ENCODE data around the gene CREB3. TPM values are rescaled to one million over a fixed set of nuclear protein-coding genes. Genes with fewer than 3 reads are reported as not detected.
A peak's percentile ranks its signal among the peaks of the same experiment; 100 is the strongest.

Gene CREB3, protein sequence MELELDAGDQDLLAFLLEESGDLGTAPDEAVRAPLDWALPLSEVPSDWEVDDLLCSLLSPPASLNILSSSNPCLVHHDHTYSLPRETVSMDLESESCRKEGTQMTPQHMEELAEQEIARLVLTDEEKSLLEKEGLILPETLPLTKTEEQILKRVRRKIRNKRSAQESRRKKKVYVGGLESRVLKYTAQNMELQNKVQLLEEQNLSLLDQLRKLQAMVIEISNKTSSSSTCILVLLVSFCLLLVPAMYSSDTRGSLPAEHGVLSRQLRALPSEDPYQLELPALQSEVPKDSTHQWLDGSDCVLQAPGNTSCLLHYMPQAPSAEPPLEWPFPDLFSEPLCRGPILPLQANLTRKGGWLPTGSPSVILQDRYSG
- polyA plus RNA-seq (2013, experiment 1 of 2; ENCODE audit: insufficient read length): 58.1 TPM
- 57.5 TPM for polyA plus RNA-seq (2013, experiment 2 of 2; ENCODE audit: insufficient read length)

DNA sequence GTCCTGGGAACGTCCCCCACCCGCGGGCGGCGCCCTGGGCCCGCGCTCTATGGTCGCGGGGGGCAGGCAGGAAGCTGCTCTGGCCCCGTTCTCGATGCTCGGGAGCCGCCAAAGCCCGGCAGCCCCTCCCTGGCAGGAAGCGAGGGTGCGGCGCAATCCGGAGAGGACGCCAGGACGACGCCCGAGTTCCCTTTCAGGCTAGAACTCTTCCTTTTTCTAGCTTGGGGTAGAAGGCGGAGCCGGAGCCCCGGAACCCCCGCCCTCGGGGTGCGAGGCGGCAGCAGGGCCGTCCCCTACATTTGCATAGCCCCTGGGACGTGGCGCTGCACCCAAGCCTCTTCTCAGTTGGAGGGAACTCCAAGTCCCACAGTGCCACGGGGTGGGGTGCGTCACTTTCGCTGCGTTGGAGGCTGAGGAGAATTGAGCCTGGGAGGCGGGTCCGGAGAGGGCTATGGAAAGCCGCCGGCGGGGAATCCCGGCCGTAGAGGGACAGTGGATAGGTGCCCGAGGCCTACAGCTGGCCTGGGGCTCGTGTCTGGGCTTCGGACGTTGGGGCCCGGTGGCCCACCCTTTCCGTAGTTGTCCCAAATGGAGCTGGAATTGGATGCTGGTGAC lies at the start of gene CREB3, which contains the start of gene TLN1:
Gene CREB3 (plus strand): TSS at position 482 of the 615 bp plus-strand sequence. CDS start 107 bp downstream, at position 589.
Gene TLN1 (minus strand): TSS at position 11 of the 615 bp plus-strand sequence. CDS start 6,501 bp downstream, outside the sequence.
- DNase-seq: peak; percentile 99

DNA sequence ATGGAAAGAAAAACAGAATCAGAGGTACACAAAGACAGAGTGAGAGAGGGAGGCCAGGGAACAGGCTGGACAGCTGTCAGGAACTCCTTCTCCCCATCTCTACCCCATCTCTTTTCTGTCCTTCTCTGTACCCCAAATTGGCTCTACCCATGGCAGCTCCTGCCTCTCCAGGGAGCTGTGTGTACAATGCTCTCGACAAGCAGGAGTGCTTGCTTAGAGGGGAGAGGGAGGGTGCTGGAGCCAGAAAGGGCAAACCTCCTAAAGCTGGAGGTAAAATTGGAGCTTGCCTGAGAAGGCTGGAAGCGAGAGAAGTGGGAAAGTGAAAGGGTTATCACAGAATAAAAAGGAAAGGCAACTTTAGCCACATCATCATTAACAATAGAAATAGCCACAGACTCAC lies 49.1 kb upstream of the CREB3 start:
- no peak for DNase-seq

- DNase-seq: no peak
Observed at GRCh38 chr9:35684921-35685320, 47.5 kb upstream of the CREB3 start.

DNA sequence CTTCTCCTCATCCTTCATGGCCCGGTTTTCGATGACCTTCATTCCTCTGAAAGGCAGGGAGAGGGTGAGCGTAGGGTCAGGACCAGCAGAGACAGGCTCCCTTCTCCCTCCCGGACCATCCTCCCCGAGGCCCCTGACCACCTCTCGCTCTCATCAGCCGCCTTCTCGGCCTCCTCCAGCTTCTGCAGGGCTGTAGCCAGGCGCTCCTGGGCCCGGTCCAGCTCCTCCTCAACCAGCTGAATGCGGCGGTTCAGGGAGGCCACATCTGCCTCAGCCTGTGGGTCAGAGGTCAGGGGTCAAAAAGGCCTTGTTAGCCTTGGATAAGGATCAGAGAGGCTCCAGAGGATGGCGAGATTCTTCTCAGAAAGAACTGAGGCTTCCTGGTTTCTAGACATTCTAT lies 47.0 kb upstream of the CREB3 start:
- no peak for DNase-seq

DNA sequence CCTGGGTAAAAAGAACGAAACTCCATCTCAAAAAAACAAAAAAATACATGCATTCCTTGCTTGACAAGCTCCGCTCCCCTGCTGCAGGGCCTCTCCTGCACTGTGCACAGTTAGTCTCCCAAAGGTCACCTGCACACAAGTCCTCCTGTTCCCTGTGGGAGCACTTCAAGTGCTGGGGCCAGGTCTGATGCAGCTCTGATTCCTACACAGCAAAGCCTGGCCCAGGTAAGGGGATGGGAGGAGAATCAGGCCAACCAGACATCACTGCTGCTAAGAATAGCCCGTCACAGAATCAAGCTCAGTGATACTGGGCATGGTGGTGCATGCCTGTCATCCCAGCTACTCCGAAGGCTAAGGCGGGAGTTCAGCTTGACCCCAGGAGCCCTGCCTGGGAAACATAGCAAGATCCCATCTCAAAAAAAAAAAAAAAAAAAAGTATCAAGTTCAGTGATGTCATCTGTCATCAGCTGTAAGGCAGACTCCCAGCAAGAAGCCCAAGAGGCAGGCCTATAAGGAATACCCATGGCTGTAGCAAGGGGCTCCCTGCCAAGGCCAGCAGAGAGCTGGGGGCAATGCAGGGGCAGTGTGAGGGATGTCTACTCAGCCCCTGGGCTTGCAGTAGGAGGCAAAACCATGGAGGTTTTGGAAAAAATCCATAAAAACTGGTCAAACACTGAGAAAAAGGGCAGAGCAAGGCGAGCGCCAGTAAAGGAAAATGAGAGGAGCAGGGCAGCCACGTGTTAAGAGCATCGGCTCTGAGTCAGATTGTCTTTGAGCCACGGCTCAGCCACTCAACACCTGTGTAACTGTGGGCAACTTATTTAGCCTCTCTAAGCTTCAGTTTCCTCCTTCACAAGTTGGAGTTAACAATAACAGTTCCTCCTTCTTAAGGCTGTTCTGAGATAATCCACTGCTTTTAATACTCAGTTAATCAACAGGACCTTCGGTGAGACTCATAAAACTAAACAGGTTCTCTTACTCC lies 46.0 kb upstream of the CREB3 start:
- DNase-seq: peak; percentile 63

- DNase-seq: no peak
Observed at GRCh38 chr9:35687306-35687705, 45.2 kb upstream of the CREB3 start.

GRCh38 chr9:35687972-35688557 lies 44.4 kb upstream of the CREB3 start:
- DNase-seq: no peak

DNA sequence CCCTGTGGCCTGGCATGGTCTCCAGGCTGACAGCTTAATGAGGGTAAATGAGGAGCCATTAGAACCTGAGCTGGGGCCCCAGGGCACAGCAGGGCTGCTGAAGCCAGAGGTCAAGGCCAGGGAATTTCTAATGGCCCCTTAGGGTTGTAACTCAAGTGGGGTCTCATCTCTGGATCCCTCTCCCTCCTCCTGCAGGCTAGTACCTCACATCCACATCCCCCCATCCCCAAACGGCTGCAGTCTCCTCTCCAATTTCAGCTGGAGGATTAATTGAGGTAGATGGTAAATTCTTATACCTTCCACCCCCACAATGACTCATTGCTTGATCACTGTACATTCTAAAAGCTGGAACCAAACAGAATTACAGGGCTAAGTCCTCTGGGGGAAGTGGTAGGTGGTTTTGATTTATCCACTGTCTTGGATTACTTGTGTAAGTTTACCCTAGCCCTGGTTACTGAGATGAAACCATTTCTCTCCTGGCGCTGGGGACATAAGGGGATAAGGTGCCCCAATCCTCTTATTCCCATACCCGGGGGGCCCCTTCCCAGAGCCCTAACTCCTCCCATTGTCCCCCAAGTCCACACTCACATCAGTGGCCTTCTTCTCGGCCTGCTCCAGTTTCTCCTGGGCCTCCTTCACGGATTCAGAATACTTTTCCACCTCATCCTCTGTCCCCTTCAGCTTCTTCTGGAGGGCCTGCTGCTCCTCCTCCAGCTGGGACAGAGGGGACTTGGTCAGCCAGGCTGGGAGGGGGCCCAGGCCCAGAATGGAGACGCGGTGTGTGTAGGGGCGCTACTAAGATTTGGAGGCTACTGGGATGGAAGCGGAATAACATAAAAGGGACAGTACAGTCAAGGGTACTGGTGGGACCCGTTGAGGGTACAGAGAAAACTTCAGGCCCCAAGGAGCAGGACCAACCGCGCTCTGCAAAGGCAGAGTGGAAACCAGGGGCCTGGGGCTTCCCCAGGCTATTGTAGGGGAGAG lies 43.6 kb upstream of the CREB3 start:
- peak; percentile 67 for DNase-seq

DNA sequence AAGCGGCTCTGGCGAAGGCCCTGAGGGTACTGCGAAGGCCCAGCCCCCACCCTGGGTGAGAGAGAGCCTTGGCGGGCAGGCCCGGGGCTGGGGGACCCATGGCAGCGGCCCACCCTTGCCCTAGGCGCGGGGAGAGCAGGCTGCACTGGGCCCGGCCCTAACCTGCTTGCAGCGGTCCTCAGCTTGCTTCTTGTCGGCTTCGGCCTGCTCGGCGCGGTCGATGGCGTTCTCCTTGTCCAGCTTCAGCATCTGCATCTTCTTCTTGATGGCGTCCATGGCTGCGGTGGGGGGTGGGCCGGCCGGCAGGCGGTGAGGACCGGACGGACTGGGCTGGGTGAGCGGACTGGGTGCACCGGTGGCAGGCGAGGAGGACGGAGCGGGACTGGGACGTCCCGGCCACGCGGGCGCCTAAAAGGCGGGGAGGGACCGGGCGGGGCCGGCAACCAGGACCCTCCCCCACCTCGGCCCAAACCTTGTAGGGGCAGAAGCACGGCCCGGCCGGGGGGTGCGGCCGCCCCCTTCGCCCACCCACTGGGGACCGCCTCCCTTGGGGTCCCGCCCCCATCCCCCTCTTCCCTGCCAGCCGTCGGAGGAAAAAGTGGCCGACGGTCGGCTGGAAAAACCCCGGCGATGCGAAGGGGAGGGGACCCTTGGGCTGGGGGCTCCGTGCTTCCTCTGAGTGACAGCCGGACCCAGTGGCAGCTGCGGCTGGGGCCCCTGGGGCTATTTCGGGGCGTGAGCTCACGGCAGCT lies 42.7 kb upstream of the CREB3 start, which contains the start of gene TPM2:
Gene TPM2 (minus strand): TSS at position 384 of the 752 bp plus-strand sequence. CDS start 108 bp downstream, at position 276.
- peak; percentile 96 for DNase-seq

- DNase-seq: no peak
Observed at GRCh38 chr9:35690294-35690613, 42.2 kb upstream of the CREB3 start.

- DNase-seq: peak; percentile 95
Observed at GRCh38 chr9:35690614-35691333, 41.7 kb upstream of the CREB3 start.

GRCh38 chr9:35691334-35691650 lies 41.2 kb upstream of the CREB3 start:
- DNase-seq: no peak

DNA sequence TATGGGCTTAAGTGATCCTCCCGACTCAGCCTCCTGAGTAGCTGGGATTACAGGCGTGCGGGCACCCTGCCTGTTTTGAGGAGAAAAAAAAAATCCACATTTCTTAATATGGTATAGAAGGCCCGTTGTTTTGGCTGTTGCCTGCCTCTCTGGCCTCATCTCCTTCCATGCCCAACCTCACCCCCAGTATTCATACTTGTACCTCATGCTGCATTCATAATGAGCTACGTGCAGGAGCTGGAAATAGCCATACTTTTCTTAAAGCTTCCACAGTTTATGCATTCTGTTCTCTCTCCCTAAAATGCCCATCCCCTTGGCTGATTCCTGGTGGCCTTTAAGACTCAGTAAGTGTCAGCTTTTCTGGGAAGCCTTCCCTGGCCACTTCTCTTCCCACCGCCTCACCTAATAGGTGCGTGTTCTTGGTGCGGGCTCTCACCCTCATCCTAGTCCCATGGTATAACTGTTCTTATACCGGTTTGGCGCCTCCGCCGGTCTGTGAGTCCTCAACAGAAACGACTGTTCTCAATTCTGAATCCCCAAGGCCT lies 40.6 kb upstream of the CREB3 start:
- DNase-seq: peak; percentile 62

- no peak for DNase-seq
Observed at GRCh38 chr9:35695943-35696401, 36.5 kb upstream of the CREB3 start.

DNA sequence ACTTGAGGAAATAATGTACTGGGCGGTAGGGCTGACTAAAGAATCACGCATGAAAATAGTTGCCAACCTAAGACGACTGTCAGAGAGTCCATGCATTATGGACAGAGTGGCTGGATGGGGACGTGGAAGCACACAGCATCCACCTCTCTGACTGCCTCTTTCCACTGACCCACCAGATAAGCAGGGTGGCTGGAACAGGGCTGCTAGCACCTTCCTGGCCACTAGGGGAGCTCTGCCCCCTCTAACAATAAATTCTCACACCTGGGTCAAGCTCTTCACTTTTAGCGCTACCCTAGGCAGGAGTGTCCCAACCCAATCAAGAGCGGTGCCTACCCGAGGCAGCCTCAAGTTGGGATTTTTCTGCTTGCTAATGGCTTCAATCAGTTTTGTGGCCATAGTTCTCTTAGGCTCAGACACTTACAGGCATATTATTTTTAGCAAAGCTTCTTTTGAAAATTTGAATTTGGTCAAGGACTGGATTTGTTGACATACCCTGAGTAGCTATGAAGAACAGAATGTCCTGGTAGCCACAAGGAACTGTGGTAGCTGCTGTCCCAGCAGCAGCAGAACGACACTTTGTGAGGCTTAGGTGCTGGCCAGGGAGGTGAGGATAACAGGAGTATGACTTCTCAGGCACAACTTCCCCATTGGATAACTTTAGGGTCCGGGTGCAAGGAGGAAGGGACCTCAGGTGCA lies 35.8 kb upstream of the CREB3 start:
- DNase-seq: peak; percentile 41

- DNase-seq: no peak
Observed at GRCh38 chr9:35697486-35697885, 35.0 kb upstream of the CREB3 start.

- no peak for DNase-seq
Observed at GRCh38 chr9:35698231-35698630, 34.2 kb upstream of the CREB3 start.

- no peak for DNase-seq
Observed at GRCh38 chr9:35700031-35700430, 32.4 kb upstream of the CREB3 start.

GRCh38 chr9:35700942-35701341 lies 31.5 kb upstream of the CREB3 start:
- DNase-seq: no peak

All from fibroblast of skin of scalp (primary cell).